ENCODE results near the gene IGSF9B. TPM values are rescaled to one million over a fixed set of nuclear protein-coding genes. Genes with fewer than 3 reads are reported as not detected.

The IGSF9B gene
- total RNA-seq, 1 donor from 2014 or later = 91.8 TPM

GRCh38 chr11:133992121-133992520 lies 35.4 kb upstream of the IGSF9B start:
- H3K27ac Mint-ChIP-seq = no peak overlapping the region
- no peaks in the 10 kb centered on the region for H3K36me3 Mint-ChIP-seq (ENCODE audit: low read depth)
- no peak for DNase-seq
- no peaks in the 10 kb centered on the region for H3K9me3 Mint-ChIP-seq
- intact Hi-C loops (cut with micrococcal nuclease) = no loop called here
- peaks cover 6% of the 10 kb centered on the region for H3K27me3 Mint-ChIP-seq
- no peak overlapping the region for H3K4me3 Mint-ChIP-seq
- H3K4me1 Mint-ChIP-seq = peaks cover 10% of the 10 kb centered on the region

- Mint-ChIP-seq H3K4me1 (peaks cover 10% of the 10 kb centered on the region), H3K27me3 (peaks cover 8% of the 10 kb centered on the region), H3K36me3 (ENCODE audit: low read depth) (no peaks in the 10 kb centered on the region), H3K9me3 (no peaks in the 10 kb centered on the region), H3K4me3 (no peak overlapping the region), H3K27ac (no peak overlapping the region)
- DNase-seq = no peak
- intact Hi-C loops (cut with micrococcal nuclease) = no loop called here
Measured at GRCh38 chr11:133991101-133991500, 34.3 kb upstream of the IGSF9B start.

- Mint-ChIP-seq H3K9me3 (no peaks in the 10 kb centered on the region), H3K36me3 (ENCODE audit: low read depth) (no peaks in the 10 kb centered on the region), H3K27ac (no peak overlapping the region), H3K4me1 (peaks cover 10% of the 10 kb centered on the region), H3K27me3 (peaks cover 8% of the 10 kb centered on the region), H3K4me3 (no peak overlapping the region)
- intact Hi-C loops (cut with micrococcal nuclease) = no loop called here
- no peak for DNase-seq
Measured at GRCh38 chr11:133990501-133990900, 33.7 kb upstream of the IGSF9B start.

GRCh38 chr11:133988686-133989410 lies 32.1 kb upstream of the IGSF9B start:
- DNase-seq = no peak
- intact Hi-C loops (cut with micrococcal nuclease) = no loop called here
- H3K4me3 Mint-ChIP-seq = no peak overlapping the region
- peaks cover 2% of the 10 kb centered on the region for H3K27me3 Mint-ChIP-seq
- no peaks in the 10 kb centered on the region for H3K9me3 Mint-ChIP-seq
- no peak overlapping the region for H3K27ac Mint-ChIP-seq
- peaks cover 7% of the 10 kb centered on the region for H3K4me1 Mint-ChIP-seq
- no peaks in the 10 kb centered on the region for H3K36me3 Mint-ChIP-seq (ENCODE audit: low read depth)

GRCh38 chr11:133987171-133987570 lies 30.4 kb upstream of the IGSF9B start:
- H3K36me3 Mint-ChIP-seq (ENCODE audit: low read depth) = no peaks in the 10 kb centered on the region
- DNase-seq = no peak
- H3K4me1 Mint-ChIP-seq = peaks cover 7% of the 10 kb centered on the region
- H3K9me3 Mint-ChIP-seq = no peaks in the 10 kb centered on the region
- H3K27me3 Mint-ChIP-seq = peaks cover 6% of the 10 kb centered on the region
- no peak overlapping the region for H3K27ac Mint-ChIP-seq
- intact Hi-C loops (cut with micrococcal nuclease) = no loop called here
- H3K4me3 Mint-ChIP-seq = no peak overlapping the region

- no peak overlapping the region for H3K27ac Mint-ChIP-seq
- no peaks in the 10 kb centered on the region for H3K9me3 Mint-ChIP-seq
- intact Hi-C loops (cut with micrococcal nuclease) = no loop called here
- H3K27me3 Mint-ChIP-seq = peaks cover 12% of the 10 kb centered on the region
- H3K4me1 Mint-ChIP-seq = peaks cover 5% of the 10 kb centered on the region
- no peaks in the 10 kb centered on the region for H3K36me3 Mint-ChIP-seq (ENCODE audit: low read depth)
- H3K4me3 Mint-ChIP-seq = no peak overlapping the region
- DNase-seq = no peak
Measured at GRCh38 chr11:133985981-133986944, 29.5 kb upstream of the IGSF9B start.

GRCh38 chr11:133984828-133985227 lies 28.1 kb upstream of the IGSF9B start:
- no peak overlapping the region for H3K27ac Mint-ChIP-seq

GRCh38 chr11:133983660-133984316 lies 27.0 kb upstream of the IGSF9B start:
- DNase-seq = no peak
- no peaks in the 10 kb centered on the region for H3K4me1 Mint-ChIP-seq
- intact Hi-C loops (cut with micrococcal nuclease) = no loop called here
- H3K4me3 Mint-ChIP-seq = no peak overlapping the region
- peaks cover 17% of the 10 kb centered on the region for H3K27me3 Mint-ChIP-seq
- H3K9me3 Mint-ChIP-seq = no peaks in the 10 kb centered on the region
- no peak overlapping the region for H3K27ac Mint-ChIP-seq
- no peaks in the 10 kb centered on the region for H3K36me3 Mint-ChIP-seq (ENCODE audit: low read depth)

More at GRCh38 chr11:133984828-133985227, 28.1 kb upstream of the IGSF9B start:
- DNase-seq = no peak
- Mint-ChIP-seq H3K9me3 (no peaks in the 10 kb centered on the region), H3K4me3 (no peak overlapping the region), H3K27me3 (peaks cover 14% of the 10 kb centered on the region), H3K4me1 (no peaks in the 10 kb centered on the region), H3K36me3 (ENCODE audit: low read depth) (no peaks in the 10 kb centered on the region)
- intact Hi-C loops (cut with micrococcal nuclease) = no loop called here

GRCh38 chr11:133982876-133983275 lies 26.1 kb upstream of the IGSF9B start:
- H3K9me3 Mint-ChIP-seq = no peaks in the 10 kb centered on the region
- peaks cover 22% of the 10 kb centered on the region for H3K27me3 Mint-ChIP-seq
- no peaks in the 10 kb centered on the region for H3K4me1 Mint-ChIP-seq
- intact Hi-C loops (cut with micrococcal nuclease) = no loop called here
- DNase-seq = no peak
- no peaks in the 10 kb centered on the region for H3K36me3 Mint-ChIP-seq (ENCODE audit: low read depth)
- H3K4me3 Mint-ChIP-seq = no peak overlapping the region
- no peak overlapping the region for H3K27ac Mint-ChIP-seq

- Mint-ChIP-seq H3K4me1 (peaks cover 3% of the 10 kb centered on the region), H3K9me3 (no peaks in the 10 kb centered on the region), H3K4me3 (no peak overlapping the region), H3K27me3 (peaks cover 25% of the 10 kb centered on the region), H3K36me3 (ENCODE audit: low read depth) (no peaks in the 10 kb centered on the region), H3K27ac (no peak overlapping the region)
- intact Hi-C loops (cut with micrococcal nuclease) = no loop called here
- no peak for DNase-seq
Measured at GRCh38 chr11:133982151-133982550, 25.4 kb upstream of the IGSF9B start.

- DNase-seq = no peak
- Mint-ChIP-seq H3K4me1 (peaks cover 3% of the 10 kb centered on the region), H3K27ac (no peak overlapping the region), H3K27me3 (peaks cover 23% of the 10 kb centered on the region), H3K9me3 (no peaks in the 10 kb centered on the region), H3K36me3 (ENCODE audit: low read depth) (no peaks in the 10 kb centered on the region), H3K4me3 (no peak overlapping the region)
- intact Hi-C loops (cut with micrococcal nuclease) = no loop called here
Measured at GRCh38 chr11:133981156-133981555, 24.4 kb upstream of the IGSF9B start.

- intact Hi-C loops (cut with micrococcal nuclease) = no loop called here
- no peaks in the 10 kb centered on the region for H3K36me3 Mint-ChIP-seq (ENCODE audit: low read depth)
- no peaks in the 10 kb centered on the region for H3K9me3 Mint-ChIP-seq
- H3K27ac Mint-ChIP-seq = no peak overlapping the region
- no peak for DNase-seq
- H3K4me3 Mint-ChIP-seq = no peak overlapping the region
- peaks cover 27% of the 10 kb centered on the region for H3K27me3 Mint-ChIP-seq
- H3K4me1 Mint-ChIP-seq = peaks cover 3% of the 10 kb centered on the region
Measured at GRCh38 chr11:133980665-133981064, 23.9 kb upstream of the IGSF9B start.

- H3K4me3 Mint-ChIP-seq = no peak overlapping the region
- no peaks in the 10 kb centered on the region for H3K9me3 Mint-ChIP-seq
- DNase-seq = no peak
- peaks cover 3% of the 10 kb centered on the region for H3K4me1 Mint-ChIP-seq
- H3K36me3 Mint-ChIP-seq (ENCODE audit: low read depth) = no peaks in the 10 kb centered on the region
- no peak overlapping the region for H3K27ac Mint-ChIP-seq
- peaks cover 31% of the 10 kb centered on the region for H3K27me3 Mint-ChIP-seq
- intact Hi-C loops (cut with micrococcal nuclease) = no loop called here
Measured at GRCh38 chr11:133978794-133979193, 22.0 kb upstream of the IGSF9B start.
